GM11168 (cell line): ENCODE data around the gene ADORA3.

Experiments used
- in situ Hi-C: fragments of 300-500 bp; cut with MboI; formaldehyde crosslinking; loops from one replicate; pipeline ENCODE4 v1.12.0; 2022; ENCODE audit warnings: low sequenced_read_pairs; ENCODE audit not compliant: unreplicated experiment

ADORA3 gene

GRCh38 chr1:111476761-111477309, 26.6 kb downstream of the ADORA3 start:
- in situ Hi-C loops, result no loop called here

- in situ Hi-C loops, result no loop called here
Measured at GRCh38 chr1:111476214-111476613, 27.2 kb downstream of the ADORA3 start.

DNA sequence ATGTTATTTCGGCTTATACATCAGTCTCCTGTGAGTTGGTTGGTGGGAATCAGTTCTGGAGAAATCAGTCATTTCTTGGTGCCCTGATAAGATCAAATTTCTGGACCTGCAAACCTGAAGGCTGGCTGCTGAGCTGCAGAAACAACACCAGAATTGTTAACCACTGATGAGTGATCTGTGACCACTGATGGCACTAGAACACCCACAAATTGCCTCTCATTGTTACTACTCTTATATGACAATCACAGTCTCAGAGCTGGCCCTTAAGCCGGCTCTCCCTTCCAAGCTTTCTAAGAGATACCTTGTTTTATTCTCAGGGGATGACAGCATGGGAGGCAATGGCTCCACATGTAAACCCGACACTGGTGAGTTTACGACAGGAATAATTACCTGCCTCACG, 27.7 kb downstream of the ADORA3 start:
- in situ Hi-C loops, result no loop called here

GRCh38 chr1:111474521-111474920, 28.9 kb downstream of the ADORA3 start:
- in situ Hi-C loops, result no loop called here

- in situ Hi-C loops, result no loop called here
Measured at GRCh38 chr1:111474106-111474505, 29.3 kb downstream of the ADORA3 start.

GRCh38 chr1:111471538-111471937, 31.9 kb downstream of the ADORA3 start:
- in situ Hi-C loops, result no loop called here

GRCh38 chr1:111471012-111471411, 32.4 kb downstream of the ADORA3 start:
- in situ Hi-C loops, result no loop called here

GRCh38 chr1:111470596-111470995, 32.8 kb downstream of the ADORA3 start:
- in situ Hi-C loops, result no loop called here

- in situ Hi-C loops, result no loop called here
Measured at GRCh38 chr1:111469539-111469938, 33.9 kb downstream of the ADORA3 start.

DNA sequence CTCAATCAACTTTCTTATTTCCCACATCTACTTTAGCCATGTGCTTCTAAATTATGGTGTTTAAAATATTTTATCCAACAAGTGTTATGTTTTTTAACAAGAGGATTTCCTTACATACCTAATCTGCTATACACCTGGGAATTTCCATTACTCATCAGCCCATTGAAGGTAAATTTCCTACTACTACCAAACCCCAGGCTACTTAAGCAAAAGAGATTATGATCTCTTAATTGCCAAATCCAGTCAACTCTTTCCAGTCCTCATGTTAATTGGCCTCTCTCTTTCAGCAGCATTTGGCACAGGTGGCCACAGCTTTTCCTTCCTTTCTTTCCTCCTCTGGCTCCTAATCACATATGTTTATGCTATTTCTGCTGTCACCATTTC, 34.7 kb downstream of the ADORA3 start:
- in situ Hi-C loops, result no loop called here

GRCh38 chr1:111467865-111468716, 35.3 kb downstream of the ADORA3 start:
- in situ Hi-C loops, result no loop called here

GRCh38 chr1:111466480-111466879, 37.0 kb downstream of the ADORA3 start:
- in situ Hi-C loops, result no loop called here

GRCh38 chr1:111465754-111466153, 37.7 kb downstream of the ADORA3 start:
- in situ Hi-C loops, result no loop called here

DNA sequence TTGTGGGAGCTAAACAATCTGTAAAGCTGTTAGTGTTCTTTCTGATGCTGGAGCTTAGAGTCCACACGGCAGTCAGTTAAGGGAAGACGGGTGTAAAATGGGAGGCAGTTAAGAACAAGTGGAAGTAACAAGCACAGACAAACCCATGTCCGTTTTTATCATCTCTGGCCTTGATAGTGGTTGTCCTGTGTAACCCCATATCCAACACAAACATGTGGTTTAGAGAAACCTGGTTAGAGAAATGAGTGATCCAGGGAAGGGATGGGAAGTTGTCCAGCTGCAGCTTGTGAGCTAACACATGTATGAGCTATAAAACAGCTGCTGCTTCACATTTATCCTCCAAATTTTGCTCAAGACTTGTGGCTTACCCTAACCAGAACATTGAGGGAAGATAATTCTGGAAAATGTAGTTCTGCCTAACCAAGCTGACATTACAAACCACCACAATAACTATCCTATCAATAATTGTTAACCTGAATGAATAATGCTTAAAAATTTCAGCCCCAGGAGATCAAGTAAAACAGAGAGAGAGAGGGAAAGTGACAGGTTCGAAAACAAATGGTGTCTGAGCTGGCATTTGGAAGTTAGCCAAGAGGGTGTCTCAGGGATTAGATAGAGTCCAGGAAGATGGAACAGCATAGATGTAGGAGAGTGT, 40.3 kb downstream of the ADORA3 start:
- in situ Hi-C loops, result no loop called here

GRCh38 chr1:111462370-111463028, 40.9 kb downstream of the ADORA3 start:
- in situ Hi-C loops, result no loop called here

DNA sequence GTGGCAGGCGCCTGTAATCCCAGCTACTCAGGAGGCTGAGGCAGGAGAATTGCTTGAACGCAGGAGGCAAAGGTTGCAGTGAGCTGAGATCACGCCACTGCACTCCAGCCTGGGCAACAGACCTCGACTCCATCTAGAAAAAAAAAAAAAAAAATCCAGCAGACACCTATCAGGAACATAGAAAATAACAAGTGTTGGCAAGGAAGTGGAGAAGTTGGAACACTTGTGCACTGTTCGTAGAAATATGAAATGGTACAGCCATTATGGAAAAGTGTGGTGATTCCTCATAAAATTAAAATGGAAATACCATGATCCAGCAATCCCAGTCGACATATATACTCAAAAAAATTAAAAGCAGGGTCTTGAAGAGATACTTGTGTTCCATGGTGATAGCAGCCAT, 41.7 kb downstream of the ADORA3 start:
- in situ Hi-C loops, result no loop called here

DNA sequence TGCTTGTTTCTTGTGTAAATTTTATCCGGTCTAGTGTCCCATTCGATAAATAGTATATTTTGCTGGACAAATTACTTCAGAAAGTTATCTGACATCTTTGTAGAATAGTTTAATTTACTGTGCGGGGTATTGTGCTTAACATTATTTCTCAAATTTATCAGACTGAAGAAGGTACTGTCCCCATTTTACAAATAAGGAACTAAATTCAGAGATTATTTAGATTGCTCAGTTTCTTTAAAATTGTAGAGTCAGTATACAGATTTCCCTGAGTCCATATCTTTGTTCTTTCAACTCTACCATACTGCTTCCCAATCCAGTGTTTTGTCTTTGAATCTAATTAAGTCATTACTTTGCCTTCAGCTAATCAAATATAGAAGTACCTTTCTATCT, 47.8 kb downstream of the ADORA3 start:
- in situ Hi-C loops, result no loop called here

- in situ Hi-C loops, result no loop called here
Measured at GRCh38 chr1:111454859-111455641, 48.4 kb downstream of the ADORA3 start.

DNA sequence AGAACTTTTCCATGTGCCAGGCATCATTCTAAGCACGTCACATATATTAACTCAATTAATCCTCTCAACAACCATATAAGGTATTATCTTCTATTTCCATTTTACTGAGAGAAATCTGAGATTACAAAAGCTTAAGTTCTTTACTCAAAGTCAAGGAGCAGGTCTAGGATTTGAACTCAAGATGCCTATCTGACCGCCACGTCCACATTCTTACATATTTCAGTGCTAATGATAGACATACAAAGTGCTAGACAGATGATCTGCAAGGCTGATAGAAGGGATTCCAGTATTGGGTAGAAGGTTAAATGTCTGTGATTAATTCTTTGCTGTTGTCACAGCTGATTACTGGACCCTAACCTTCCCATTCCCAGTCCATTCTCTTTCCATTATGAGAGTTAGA, 49.7 kb downstream of the ADORA3 start:
- in situ Hi-C loops, result no loop called here

DNA sequence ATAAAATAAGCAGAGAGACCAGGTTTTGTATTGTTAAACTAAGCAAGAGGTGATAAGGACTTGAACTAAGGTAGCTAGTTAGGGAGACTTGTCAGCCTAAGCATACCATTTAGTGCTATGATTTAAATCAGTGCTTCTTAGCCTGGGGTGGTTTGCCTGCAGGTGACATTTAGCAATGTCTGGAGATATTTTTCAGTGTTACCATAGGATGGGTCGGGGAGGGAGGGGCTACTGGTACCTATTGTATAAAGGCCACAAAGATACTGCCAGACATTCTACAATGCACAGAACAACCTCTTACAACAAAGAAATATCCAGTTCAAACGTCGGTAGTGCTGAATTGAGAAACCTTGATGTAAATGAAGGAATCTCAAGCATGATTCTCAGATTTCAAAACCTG, 50.9 kb downstream of the ADORA3 start:
- in situ Hi-C loops, result no loop called here
